HepG2 (cell line): ENCODE measurements around the gene ATP6V0A1. TPM values are rescaled to one million over a fixed set of nuclear protein-coding genes. Genes with fewer than 3 reads are reported as not detected.

ENCODE experiments used
- CBFB ChIP-seq: sonication (generic); formaldehyde crosslinking; IDR thresholded peaks from 2 replicates; pipeline ENCODE4 v1.4.0; 2020; ENCODE audit warnings: missing genetic modification reagents
- JDP2 ChIP-seq: sonication (generic); formaldehyde crosslinking; IDR thresholded peaks from 2 replicates; pipeline ENCODE4 v1.8.1; 2022; ENCODE audit warnings: missing genetic modification reagents, borderline replicate concordance
- KLF13 ChIP-seq: sonication (generic); formaldehyde crosslinking; IDR thresholded peaks from 2 replicates; pipeline ENCODE4 v1.4.0; 2020; ENCODE audit warnings: mild to moderate bottlenecking, missing genetic modification reagents
- RBAK ChIP-seq: sonication (generic); formaldehyde crosslinking; IDR thresholded peaks from 2 replicates; pipeline ENCODE4 v1.5.1; 2020; ENCODE audit warnings: mild to moderate bottlenecking, missing genetic modification reagents
- RCOR2 ChIP-seq: IDR thresholded peaks from 2 replicates; pipeline ENCODE4 v1.6.1; 2016; ENCODE audit warnings: missing biosample characterization, missing genetic modification reagents
- TGIF2 ChIP-seq: IDR thresholded peaks from 2 replicates; pipeline ENCODE4 v1.6.1; 2016; ENCODE audit warnings: control low read depth, missing compliant biosample characterization
- ZBTB38 ChIP-seq: sonication (generic); formaldehyde crosslinking; IDR thresholded peaks from 2 replicates; pipeline ENCODE4 v1.5.1; 2020; ENCODE audit warnings: mild to moderate bottlenecking, missing genetic modification reagents
- ZNF552 ChIP-seq: sonication (generic); formaldehyde crosslinking; IDR thresholded peaks from 2 replicates; pipeline ENCODE4 v1.9.0; 2022; ENCODE audit warnings: missing genetic modification reagents, mild to moderate bottlenecking, borderline replicate concordance
- ZNF572 ChIP-seq: sonication (generic); formaldehyde crosslinking; IDR thresholded peaks from 2 replicates; pipeline ENCODE4 v1.5.1; 2020; ENCODE audit warnings: mild to moderate bottlenecking, missing genetic modification reagents
- ZSCAN31 ChIP-seq: sonication (generic); formaldehyde crosslinking; IDR thresholded peaks from 2 replicates; pipeline ENCODE4 v1.5.0; 2020; ENCODE audit warnings: low read depth, mild to moderate bottlenecking, missing genetic modification reagents
- polyA plus RNA-seq, 8 experiments: library from polyadenylated mRNA; depleted of rRNA in 3 of 8; stranded (reverse) in 7 of 8; unstranded in 1 of 8; fragments of >200 nt; fragmentation: Illumina TruSeq in 4 of 8; extraction: Trizol in 4 of 8; gene quantifications; 2 replicates each; pipeline versions ENCODE4 v1.2.1 to v1.2.3, GENCODE V29; 2011 to 2016; ENCODE audit warnings: low read depth in 4 of 8, missing spikeins in 1 of 8, mixed read lengths in 1 of 8; ENCODE audit not compliant: insufficient read depth in 1 of 8
- total RNA-seq, 5 experiments: library from RNA; depleted of rRNA; stranded (reverse); fragments of >200 nt; fragmentation: Illumina TruSeq; extraction: Trizol; gene quantifications; 2 replicates each; pipeline ENCODE4 v1.2.3, GENCODE V29; 2016; ENCODE audit warnings: low read depth in 1 of 5
- TF ChIP-seq, protein P1 (sequence below): sonication (generic); formaldehyde crosslinking; IDR thresholded peaks from 2 replicates; pipeline ENCODE4 v1.5.1; 2020; ENCODE audit warnings: mild to moderate bottlenecking, missing genetic modification reagents, borderline replicate concordance
- TF ChIP-seq, protein P2 (sequence below): sonication (generic); formaldehyde crosslinking; IDR thresholded peaks from 2 replicates; pipeline ENCODE4 v1.4.0; 2020; ENCODE audit warnings: mild to moderate bottlenecking, missing genetic modification reagents
- TF ChIP-seq, protein P3 (sequence below): sonication (generic); formaldehyde crosslinking; conservative IDR thresholded peaks from 2 replicates; pipeline ENCODE4 v1.8.0; 2022; ENCODE audit warnings: low read depth, missing genetic modification reagents
- TF ChIP-seq, protein P4 (sequence below): sonication (generic); formaldehyde crosslinking; IDR thresholded peaks from 2 replicates; pipeline ENCODE4 v1.4.0; 2020; ENCODE audit warnings: missing genetic modification reagents

Gene ATP6V0A1
- total and polyA plus RNA-seq, 2 of the 13 experiments (the other 11 are each of a cell fraction or from before 2014, with no cell fraction given), result 27.9 to 54.1 TPM

DNA sequence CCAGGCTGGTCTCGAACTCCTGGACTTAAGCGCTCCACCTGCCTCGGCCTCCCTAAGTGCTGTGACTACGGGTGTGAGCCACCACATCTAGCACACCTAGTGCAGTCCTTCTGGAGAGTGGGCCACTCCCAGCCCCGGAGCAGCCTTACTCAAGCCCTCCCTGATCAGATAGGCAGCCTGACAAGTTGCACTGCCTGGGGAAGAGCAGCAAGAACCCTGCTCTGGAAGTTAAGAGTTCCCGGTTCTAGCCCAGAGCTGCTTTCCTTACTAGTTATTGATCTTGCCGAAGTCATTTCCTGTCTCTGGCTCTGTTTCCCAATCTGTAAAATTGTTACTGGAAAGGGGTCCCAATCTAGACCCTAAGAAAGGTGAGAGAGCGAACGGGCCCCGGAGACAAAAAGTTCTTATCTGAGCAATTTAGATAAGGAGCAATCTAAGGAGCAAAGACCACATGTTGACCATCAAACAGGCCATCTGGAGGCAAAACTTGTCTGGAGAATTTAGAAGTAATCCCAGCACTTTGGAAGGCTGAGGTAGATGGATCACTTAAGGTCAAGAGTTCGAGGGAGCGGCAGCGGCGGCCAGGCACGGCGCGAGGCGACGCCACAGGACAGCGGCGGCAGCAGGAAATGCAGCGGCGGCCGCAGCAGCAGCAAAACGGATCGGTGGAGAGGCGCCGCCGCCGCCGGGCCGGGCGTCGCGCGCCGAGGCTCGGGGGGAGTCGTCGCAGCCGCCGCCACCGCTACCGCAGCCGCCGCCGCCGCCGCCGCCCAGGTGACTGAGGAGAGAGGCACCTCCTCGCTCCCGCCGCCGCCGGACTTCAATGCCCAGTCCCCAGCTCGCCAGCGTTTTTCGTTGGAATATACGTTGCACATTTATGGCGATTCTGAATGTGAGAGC is 73.0 kb downstream of the ATP6V0A1 start (continued):
- TF ChIP-seq, protein P1, sequence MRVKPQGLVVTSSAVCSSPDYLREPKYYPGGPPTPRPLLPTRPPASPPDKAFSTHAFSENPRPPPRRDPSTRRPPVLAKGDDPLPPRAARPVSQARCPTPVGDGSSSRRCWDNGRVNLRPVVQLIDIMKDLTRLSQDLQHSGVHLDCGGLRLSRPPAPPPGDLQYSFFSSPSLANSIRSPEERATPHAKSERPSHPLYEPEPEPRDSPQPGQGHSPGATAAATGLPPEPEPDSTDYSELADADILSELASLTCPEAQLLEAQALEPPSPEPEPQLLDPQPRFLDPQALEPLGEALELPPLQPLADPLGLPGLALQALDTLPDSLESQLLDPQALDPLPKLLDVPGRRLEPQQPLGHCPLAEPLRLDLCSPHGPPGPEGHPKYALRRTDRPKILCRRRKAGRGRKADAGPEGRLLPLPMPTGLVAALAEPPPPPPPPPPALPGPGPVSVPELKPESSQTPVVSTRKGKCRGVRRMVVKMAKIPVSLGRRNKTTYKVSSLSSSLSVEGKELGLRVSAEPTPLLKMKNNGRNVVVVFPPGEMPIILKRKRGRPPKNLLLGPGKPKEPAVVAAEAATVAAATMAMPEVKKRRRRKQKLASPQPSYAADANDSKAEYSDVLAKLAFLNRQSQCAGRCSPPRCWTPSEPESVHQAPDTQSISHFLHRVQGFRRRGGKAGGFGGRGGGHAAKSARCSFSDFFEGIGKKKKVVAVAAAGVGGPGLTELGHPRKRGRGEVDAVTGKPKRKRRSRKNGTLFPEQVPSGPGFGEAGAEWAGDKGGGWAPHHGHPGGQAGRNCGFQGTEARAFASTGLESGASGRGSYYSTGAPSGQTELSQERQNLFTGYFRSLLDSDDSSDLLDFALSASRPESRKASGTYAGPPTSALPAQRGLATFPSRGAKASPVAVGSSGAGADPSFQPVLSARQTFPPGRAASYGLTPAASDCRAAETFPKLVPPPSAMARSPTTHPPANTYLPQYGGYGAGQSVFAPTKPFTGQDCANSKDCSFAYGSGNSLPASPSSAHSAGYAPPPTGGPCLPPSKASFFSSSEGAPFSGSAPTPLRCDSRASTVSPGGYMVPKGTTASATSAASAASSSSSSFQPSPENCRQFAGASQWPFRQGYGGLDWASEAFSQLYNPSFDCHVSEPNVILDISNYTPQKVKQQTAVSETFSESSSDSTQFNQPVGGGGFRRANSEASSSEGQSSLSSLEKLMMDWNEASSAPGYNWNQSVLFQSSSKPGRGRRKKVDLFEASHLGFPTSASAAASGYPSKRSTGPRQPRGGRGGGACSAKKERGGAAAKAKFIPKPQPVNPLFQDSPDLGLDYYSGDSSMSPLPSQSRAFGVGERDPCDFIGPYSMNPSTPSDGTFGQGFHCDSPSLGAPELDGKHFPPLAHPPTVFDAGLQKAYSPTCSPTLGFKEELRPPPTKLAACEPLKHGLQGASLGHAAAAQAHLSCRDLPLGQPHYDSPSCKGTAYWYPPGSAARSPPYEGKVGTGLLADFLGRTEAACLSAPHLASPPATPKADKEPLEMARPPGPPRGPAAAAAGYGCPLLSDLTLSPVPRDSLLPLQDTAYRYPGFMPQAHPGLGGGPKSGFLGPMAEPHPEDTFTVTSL (CRISPR knock-in tag), result no peak
- TF ChIP-seq KLF13 (CRISPR knock-in tag) (no peak), ZSCAN31 (CRISPR knock-in tag) (no peak), RBAK (CRISPR knock-in tag) (no peak), ZNF552 (no peak), ZNF572 (CRISPR knock-in tag) (0 out of 2 replicates have a peak, but pooled peaks have one; percentile 53), RCOR2 (CRISPR knock-in tag) (peak; percentile 48; the same call in 1 of the 2 replicates), TGIF2 (no peak), CBFB (CRISPR knock-in tag) (no peak), JDP2 (CRISPR knock-in tag) (no peak), ZBTB38 (CRISPR knock-in tag) (no peak)
- TF ChIP-seq, protein P2, sequence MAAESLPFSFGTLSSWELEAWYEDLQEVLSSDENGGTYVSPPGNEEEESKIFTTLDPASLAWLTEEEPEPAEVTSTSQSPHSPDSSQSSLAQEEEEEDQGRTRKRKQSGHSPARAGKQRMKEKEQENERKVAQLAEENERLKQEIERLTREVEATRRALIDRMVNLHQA (CRISPR knock-in tag), result no peak
- TF ChIP-seq, protein P3, sequence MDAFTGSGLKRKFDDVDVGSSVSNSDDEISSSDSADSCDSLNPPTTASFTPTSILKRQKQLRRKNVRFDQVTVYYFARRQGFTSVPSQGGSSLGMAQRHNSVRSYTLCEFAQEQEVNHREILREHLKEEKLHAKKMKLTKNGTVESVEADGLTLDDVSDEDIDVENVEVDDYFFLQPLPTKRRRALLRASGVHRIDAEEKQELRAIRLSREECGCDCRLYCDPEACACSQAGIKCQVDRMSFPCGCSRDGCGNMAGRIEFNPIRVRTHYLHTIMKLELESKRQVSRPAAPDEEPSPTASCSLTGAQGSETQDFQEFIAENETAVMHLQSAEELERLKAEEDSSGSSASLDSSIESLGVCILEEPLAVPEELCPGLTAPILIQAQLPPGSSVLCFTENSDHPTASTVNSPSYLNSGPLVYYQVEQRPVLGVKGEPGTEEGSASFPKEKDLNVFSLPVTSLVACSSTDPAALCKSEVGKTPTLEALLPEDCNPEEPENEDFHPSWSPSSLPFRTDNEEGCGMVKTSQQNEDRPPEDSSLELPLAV (CRISPR knock-in tag), result no peak
- TF ChIP-seq, protein P4, sequence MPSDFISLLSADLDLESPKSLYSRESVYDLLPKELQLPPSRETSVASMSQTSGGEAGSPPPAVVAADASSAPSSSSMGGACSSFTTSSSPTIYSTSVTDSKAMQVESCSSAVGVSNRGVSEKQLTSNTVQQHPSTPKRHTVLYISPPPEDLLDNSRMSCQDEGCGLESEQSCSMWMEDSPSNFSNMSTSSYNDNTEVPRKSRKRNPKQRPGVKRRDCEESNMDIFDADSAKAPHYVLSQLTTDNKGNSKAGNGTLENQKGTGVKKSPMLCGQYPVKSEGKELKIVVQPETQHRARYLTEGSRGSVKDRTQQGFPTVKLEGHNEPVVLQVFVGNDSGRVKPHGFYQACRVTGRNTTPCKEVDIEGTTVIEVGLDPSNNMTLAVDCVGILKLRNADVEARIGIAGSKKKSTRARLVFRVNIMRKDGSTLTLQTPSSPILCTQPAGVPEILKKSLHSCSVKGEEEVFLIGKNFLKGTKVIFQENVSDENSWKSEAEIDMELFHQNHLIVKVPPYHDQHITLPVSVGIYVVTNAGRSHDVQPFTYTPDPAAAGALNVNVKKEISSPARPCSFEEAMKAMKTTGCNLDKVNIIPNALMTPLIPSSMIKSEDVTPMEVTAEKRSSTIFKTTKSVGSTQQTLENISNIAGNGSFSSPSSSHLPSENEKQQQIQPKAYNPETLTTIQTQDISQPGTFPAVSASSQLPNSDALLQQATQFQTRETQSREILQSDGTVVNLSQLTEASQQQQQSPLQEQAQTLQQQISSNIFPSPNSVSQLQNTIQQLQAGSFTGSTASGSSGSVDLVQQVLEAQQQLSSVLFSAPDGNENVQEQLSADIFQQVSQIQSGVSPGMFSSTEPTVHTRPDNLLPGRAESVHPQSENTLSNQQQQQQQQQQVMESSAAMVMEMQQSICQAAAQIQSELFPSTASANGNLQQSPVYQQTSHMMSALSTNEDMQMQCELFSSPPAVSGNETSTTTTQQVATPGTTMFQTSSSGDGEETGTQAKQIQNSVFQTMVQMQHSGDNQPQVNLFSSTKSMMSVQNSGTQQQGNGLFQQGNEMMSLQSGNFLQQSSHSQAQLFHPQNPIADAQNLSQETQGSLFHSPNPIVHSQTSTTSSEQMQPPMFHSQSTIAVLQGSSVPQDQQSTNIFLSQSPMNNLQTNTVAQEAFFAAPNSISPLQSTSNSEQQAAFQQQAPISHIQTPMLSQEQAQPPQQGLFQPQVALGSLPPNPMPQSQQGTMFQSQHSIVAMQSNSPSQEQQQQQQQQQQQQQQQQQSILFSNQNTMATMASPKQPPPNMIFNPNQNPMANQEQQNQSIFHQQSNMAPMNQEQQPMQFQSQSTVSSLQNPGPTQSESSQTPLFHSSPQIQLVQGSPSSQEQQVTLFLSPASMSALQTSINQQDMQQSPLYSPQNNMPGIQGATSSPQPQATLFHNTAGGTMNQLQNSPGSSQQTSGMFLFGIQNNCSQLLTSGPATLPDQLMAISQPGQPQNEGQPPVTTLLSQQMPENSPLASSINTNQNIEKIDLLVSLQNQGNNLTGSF (CRISPR knock-in tag), result no peak
